22Rv1 (cell line): ENCODE results near the gene SERPINE1.

ENCODE experiments used
- H3K27ac ChIP-seq: fragments of 450-650 bp; 2 replicates; pipeline ENCODE4 v1.5.1; 2017
- CTCF ChIP-seq: fragments of 450-650 bp; IDR thresholded peaks from 2 replicates; pipeline ENCODE4 v1.5.1; 2017; ENCODE audit warnings: mild to moderate bottlenecking
- ZFX ChIP-seq: fragments of 450-650 bp; IDR thresholded peaks from 2 replicates; pipeline ENCODE4 v1.6.1; 2017; ENCODE audit warnings: antibody characterized with exemption, borderline replicate concordance

The SERPINE1 gene

GRCh38 chr7:101155303-101155702 is 28.4 kb downstream of the SERPINE1 start:
- TF ChIP-seq ZFX: no peak
- no peak for TF ChIP-seq CTCF
- H3K27ac ChIP-seq: peak overlapping the region; percentile 87

GRCh38 chr7:101156277-101156676 is 29.4 kb downstream of the SERPINE1 start:
- TF ChIP-seq ZFX (no peak), CTCF (peak; percentile 30; the same call in 1 of the 2 replicates)
- peak overlapping the region; percentile 87 for H3K27ac ChIP-seq

DNA sequence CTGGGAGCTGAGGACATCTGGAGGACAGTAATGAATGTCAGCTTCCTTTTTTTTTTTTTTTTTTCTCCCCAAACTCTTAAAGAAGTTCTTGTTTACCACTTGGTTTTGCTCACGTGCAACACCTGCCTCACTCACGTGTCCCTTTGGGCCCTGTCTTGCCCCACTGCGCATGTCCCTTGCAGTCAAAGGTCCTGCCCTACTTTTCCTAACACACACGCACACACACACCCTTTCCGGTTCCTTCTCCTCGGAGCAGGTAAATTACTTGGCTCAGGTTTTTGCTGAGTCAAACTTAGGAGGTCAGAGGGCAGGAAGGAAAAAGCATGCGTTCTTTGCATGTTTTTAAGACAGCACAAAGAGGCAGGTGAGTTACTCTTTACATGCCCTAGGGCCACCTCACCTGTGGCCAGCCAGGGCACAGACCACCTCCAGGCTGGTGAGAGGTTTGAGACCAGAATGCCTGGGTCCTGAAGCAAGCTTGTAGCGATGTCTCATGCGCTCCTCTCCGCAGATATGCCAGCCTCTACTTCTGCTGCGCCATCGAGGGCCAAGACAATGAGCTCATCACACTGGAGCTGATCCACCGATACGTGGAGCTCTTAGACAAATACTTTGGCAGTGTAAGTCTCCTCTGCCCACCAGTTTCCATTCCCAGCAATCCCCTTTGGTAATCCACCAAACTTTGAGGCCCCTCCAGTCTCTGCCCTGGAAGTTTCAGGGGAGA is 30.1 kb downstream of the SERPINE1 start:
- H3K27ac ChIP-seq: peak overlapping the region; percentile 87
- TF ChIP-seq CTCF (no peak), ZFX (no peak)

GRCh38 chr7:101159696-101160674 is 33.1 kb downstream of the SERPINE1 start:
- H3K27ac ChIP-seq: peak overlapping the region; percentile 100
- no peak for TF ChIP-seq CTCF
- TF ChIP-seq ZFX: no peak

DNA sequence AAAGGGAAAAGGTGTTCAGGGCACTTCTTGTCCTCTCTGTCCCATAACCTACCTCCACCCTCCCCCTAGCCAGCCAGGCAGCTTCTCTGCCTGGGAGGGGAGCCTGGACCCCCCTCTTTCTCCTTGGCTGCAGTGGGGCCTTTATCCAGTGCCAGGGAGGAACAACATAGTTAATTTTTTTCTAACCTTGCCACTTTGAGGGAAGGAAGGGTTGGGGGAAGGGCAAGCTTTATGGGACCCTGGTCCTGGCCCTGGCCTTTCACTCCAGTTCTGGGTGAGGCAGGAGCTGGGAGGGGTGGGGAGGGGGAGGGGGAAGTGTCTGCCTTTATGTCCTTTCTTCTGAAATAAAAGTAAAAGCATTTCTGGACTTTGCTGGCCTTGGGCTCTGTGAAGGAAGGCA is 34.0 kb downstream of the SERPINE1 start:
- peak overlapping the region; percentile 100 for H3K27ac ChIP-seq
- TF ChIP-seq ZFX (no peak), CTCF (no peak)

- H3K27ac ChIP-seq: peak overlapping the region; percentile 100
- TF ChIP-seq CTCF (no peak), ZFX (no peak)
These were observed 35.0 kb downstream of the SERPINE1 start for GRCh38 chr7:101161692-101162471.
